NCI-H82 treated with DMSO at 0.1 percent for 48 hours (cell line): Measurements from ENCODE around the gene MCU.
"Not testable (repeated sequence)": the region's sequence is repeated elsewhere in the genome, so short reads cannot be mapped to it uniquely, and the experiment has no call there.

Experiments
- DNase-seq: peaks from one replicate; lab custom pipeline; 2025; ENCODE audit not compliant: unreplicated experiment; lab: John Stamatoyannopoulos, UW

MCU gene

DNA sequence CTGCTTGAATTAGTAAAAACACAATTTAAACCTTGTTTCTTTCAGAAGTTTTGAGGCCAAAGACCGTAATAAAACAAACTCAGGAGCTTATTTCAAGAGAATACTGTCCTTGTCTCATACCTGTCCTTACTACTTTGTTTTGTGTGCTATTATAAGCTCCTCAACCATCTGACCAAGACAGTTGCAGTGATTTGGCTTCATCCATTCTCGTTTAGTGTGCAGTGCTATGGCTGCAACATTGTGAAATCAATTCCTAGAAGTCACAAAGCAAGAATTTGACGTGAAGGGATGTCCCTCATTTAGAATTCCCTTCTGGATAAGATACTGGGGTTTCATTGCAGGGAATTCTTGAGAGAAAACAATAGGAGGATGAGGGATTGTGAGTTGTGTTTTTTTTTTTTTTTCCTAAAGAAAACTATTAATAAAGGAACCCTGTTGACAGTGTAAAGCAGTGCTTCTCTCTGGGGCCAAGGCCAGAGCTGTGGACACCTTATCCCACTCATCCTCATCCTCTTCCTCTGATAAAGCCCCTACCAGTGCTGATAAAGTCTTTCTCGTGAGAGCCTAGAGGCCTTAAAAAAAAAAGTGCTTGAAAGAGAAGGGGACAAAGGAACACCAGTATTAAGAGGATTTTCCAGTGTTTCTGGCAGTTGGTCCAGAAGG lies 201.3 kb downstream of the MCU start, which contains the start of gene OIT3:
Gene OIT3 (plus strand): TSS at position 604 of the 663 bp plus-strand sequence. CDS start 60 bp downstream, outside the sequence.
- DNase-seq, result no peak

GRCh38 chr10:72895236-72895850 lies 203.4 kb downstream of the MCU start:
- no peak for DNase-seq

DNA sequence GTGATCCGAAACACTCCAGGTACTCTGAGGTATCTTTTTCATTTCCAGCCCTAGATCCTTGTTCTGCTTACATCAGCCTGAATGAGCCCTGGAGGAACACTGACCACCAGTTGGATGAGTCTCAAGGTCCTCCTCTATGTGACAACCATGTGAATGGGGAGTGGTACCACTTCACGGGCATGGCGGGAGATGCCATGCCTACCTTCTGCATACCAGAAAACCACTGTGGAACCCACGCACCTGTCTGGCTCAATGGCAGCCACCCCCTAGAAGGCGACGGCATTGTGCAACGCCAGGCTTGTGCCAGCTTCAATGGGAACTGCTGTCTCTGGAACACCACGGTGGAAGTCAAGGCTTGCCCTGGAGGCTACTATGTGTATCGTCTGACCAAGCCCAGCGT lies 206.7 kb downstream of the MCU start:
- no peak for DNase-seq

DNA sequence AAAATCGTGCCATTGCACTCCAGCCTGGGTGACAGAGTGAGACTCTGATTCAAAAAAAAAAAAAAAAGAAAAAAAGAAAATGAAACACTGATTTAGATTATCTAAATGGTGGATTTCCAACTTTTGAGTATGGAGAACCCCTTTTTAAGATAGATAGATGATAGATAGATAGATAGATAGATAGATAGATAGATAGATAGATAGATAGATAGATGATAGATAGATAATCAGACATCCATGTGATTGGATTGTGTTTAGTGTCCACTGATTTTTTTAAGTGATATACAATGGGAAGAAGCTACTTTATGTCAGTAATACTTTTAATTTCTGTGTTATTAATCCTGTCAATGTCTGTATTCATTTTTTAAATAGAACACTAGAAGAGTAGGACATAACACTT lies 207.6 kb downstream of the MCU start:
- DNase-seq, result no peak

DNA sequence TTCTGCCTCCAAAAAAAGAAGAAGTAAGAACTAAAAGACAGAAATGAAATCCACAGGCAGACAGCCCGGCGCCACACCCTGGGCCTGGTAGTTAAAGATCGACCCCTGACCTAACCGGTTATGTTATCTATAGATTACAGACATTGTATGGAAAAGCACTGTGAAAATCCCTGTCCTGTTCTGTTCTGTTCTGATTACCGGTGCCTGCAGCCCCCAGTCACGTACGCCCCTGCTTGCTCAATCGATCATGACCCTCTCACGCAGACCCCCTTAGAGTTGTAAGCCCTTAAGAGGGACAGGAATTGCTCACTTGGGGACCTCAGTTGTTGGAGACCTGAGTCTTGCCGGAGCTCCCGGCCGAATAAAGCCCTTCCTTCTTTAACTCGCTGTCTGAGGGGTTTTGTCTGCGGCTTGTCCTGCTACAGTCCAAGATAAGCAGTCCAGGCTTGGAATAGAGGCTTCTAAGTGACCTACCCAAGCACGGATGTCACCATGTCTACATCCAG lies 212.1 kb downstream of the MCU start:
- not testable (repeated sequence) for DNase-seq

GRCh38 chr10:72904806-72905205 lies 212.9 kb downstream of the MCU start:
- DNase-seq, result no peak

DNA sequence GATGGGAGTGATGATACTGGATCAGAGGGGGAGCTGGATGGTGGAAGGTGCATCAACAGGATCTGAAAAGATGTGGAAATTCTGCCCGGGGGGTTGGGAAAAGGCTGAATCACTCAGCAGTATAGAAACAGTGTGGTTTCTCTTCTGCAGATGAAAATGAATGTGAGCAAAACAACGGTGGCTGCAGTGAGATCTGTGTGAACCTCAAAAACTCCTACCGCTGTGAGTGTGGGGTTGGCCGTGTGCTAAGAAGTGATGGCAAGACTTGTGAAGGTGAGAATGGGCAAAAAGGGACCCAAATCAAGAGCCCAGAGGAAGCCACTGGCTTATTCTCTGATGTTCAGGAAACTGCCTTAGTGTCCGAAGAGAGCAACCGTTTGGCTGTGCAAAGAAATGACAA lies 214.5 kb downstream of the MCU start:
- no peak for DNase-seq

GRCh38 chr10:72910705-72911104 lies 218.8 kb downstream of the MCU start:
- DNase-seq, result no peak

- DNase-seq, result no peak
Measured at GRCh38 chr10:72911758-72912157, 219.8 kb downstream of the MCU start.

DNA sequence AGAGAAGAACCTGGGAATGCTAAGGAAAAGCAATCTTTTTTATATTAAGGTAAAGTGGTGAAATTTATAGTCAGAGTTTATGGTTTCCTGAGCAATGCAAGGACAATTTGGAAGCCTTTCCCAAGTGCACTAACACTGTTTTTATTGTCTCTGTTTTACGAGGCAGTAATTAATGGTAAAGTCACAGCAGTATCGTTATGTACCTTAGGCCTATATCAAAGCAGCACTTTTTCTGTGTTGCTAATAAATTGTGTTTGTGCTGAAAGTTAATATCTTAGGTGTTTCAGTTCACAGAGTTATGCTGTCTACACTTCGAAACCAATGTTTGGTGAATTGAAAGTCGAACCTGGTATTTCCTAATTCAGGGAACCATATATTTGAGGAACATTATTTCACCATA lies 220.8 kb downstream of the MCU start:
- no peak for DNase-seq

DNA sequence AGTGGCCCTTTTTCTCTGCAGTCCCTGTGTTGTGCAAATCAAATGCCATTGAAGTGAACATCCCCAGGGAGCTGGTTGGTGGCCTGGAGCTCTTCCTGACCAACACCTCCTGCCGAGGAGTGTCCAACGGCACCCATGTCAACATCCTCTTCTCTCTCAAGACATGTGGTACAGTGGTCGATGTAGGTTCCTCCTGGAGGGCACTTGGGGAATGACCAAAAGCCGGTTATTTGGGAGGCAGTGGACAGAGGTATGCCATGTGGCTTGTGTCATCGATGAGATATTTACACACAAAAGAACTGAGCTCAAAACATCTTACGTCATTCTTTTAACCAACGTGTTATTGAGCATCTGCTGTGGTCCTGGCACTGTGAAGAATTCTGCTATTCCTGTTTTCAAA lies 221.3 kb downstream of the MCU start:
- no peak for DNase-seq

GRCh38 chr10:72917201-72917600 lies 225.3 kb downstream of the MCU start:
- not testable (repeated sequence) for DNase-seq

- DNase-seq, result not testable (repeated sequence)
Measured at GRCh38 chr10:72917803-72918332, 225.9 kb downstream of the MCU start.

- no peak for DNase-seq
Measured at GRCh38 chr10:72918352-72918751, 226.4 kb downstream of the MCU start.

GRCh38 chr10:72921147-72921683 lies 229.3 kb downstream of the MCU start:
- DNase-seq, result not testable (repeated sequence)

DNA sequence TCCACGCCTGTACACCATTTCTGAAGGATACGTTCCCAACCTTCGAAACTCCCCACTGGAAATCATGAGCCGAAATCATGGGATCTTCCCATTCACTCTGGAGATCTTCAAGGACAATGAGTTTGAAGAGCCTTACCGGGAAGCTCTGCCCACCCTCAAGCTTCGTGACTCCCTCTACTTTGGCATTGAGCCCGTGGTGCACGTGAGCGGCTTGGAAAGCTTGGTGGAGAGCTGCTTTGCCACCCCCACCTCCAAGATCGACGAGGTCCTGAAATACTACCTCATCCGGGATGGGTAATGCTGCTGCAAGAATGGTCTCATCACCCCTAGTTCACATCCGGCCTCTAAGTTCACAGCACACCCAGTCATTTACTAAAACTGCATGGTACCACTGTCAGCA lies 232.4 kb downstream of the MCU start:
- DNase-seq, result no peak

- DNase-seq, result no peak
Measured at GRCh38 chr10:72925951-72926465, 234.1 kb downstream of the MCU start.

DNA sequence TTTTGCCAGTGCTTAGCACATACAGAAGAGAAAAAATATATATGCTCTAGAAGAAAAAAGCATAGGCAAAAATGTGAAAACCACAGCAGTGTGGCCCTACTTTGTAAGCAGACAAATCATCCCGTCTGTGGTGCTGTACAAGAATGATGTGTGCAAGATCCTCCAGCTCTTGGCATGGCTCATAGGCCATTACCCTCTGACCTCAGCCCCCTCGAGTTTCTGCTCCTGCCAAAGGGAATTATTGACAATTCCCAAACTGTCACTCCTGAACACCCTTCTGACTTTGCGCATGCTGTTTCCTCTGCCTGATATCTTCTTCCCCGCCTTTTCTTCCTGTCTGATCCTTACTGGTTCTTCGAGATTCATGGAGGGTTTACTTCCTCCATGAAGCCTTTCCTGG lies 235.5 kb downstream of the MCU start:
- DNase-seq, result no peak

DNA sequence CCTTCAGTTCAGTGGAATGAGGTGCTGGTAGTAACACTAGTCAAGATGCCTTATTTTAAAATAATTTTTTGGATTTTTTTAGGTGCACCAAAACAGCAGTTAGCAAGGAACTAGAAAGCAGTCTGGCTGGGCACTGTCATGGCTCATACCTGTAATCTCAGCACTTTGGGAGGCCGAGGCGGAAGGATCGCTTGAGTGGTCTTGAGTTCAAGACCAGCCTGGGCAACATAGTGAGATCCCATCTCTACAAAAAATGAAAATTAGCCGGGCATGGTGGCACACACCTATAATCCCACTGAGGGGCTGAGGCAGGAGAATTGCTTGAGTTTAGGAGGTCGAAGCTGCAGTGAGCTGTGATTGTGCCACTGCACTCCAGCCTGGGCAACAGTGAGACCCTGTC lies 236.9 kb downstream of the MCU start:
- no peak for DNase-seq

DNA sequence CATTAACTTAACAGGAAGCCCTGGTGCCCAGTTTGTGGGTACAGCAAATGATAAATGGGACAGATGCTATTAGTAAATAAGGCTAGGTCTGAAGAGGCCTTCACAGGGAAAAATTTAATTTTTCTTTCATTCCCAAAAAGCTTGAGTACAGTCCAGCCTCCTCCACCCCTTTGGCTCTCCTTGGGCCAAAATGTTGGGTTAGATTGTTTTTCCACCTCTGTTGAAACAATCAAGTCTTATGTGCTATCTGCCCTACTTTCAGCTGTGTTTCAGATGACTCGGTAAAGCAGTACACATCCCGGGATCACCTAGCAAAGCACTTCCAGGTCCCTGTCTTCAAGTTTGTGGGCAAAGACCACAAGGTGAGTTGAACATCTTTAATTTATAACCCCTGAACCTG lies 238.3 kb downstream of the MCU start:
- no peak for DNase-seq

GRCh38 chr10:72932259-72933015 lies 240.5 kb downstream of the MCU start:
- no peak for DNase-seq
